ENCODE data around the gene NUDT4. TPM values are rescaled to one million over a fixed set of nuclear protein-coding genes. Genes with fewer than 3 reads are reported as not detected.
"Not testable (repeated sequence)": the region's sequence is repeated elsewhere in the genome, so short reads cannot be mapped to it uniquely, and the experiment has no call there.

Gene NUDT4
- polyA plus RNA-seq, 2 of the 4 experiments (the other 2 are of a cell fraction): 19.6 to 41.0 TPM

- DNase-seq (ENCODE audit: low read depth in 1 of 2, low spot score in 1 of 2); ATAC-seq; H3K4me2 ChIP-seq; H3K4me3 ChIP-seq; POLR2A ChIA-PET; H3K27ac ChIP-seq; H3K4me1 ChIP-seq; H3K9me3 ChIP-seq; FAIRE-seq: not testable (repeated sequence)
- CTCF ChIA-PET: interaction anchor here (0.6 to 2.0 kb wide), 6 partner anchors 9 to 1464 kb away, joined by 3 to 9 read pairs (median 3); no protein-coding TSS in a partner anchor
- 87% methylated on average over 6 of the region's 6 CpGs for WGBS (ENCODE audit: missing lambda C conversion rate)
Measured at GRCh38 chr12:93411060-93411459, 33.3 kb downstream of the NUDT4 start.

GRCh38 chr12:93412396-93412795 lies 34.7 kb downstream of the NUDT4 start:
- CTCF ChIA-PET: interaction anchor here (2.6 to 3.3 kb wide), 2 partner anchors 16 to 425 kb away, joined by 14 to 21 read pairs; no protein-coding TSS in a partner anchor
- H3K4me2 ChIP-seq; H3K4me1 ChIP-seq; H3K27ac ChIP-seq; POLR2A ChIA-PET; H3K9me3 ChIP-seq; ATAC-seq; FAIRE-seq; H3K4me3 ChIP-seq; DNase-seq (ENCODE audit: low read depth in 1 of 2, low spot score in 1 of 2): not testable (repeated sequence)
- WGBS (ENCODE audit: missing lambda C conversion rate): 92% methylated on average over 8 of the region's 8 CpGs

- Histone ChIP-seq H3K4me2 (no peak overlapping the region), H3K27ac (no peak overlapping the region), H3K4me1 (no peaks in the 10 kb centered on the region), H3K4me3 (no peak overlapping the region), H3K9me3 (no peaks in the 10 kb centered on the region)
- no peak for DNase-seq (ENCODE audit: low read depth in 1 of 2, low spot score in 1 of 2)
- no peak for TF ChIP-seq JUNB (IDR thresholded peaks at IDR 0.05)
- TF ChIP-seq SMC3 (IDR thresholded peaks at IDR 0.05): no peak
- TF ChIP-seq HES2 (IDR thresholded peaks at IDR 0.05): no peak
- TF ChIP-seq PBX3 (IDR thresholded peaks at IDR 0.05): no peak
- TF ChIP-seq FOSL2 (IDR thresholded peaks at IDR 0.05): no peak
- no peak for TF ChIP-seq FOSL2 (CRISPR knock-in tag; IDR thresholded peaks at IDR 0.05)
- TF ChIP-seq TFCP2L1 (CRISPR knock-in tag; IDR thresholded peaks at IDR 0.05): no peak
- TF ChIP-seq BCL3 (IDR thresholded peaks at IDR 0.05): no peak
- no peak for TF ChIP-seq RNF2 (IDR thresholded peaks at IDR 0.05; ENCODE audit: borderline replicate concordance, low read depth)
- TF ChIP-seq HDAC2 (IDR thresholded peaks at IDR 0.05): no peak
- TF ChIP-seq ZSCAN20 (CRISPR knock-in tag; IDR thresholded peaks at IDR 0.05): no peak
- TF ChIP-seq POLR2A (IDR thresholded peaks at IDR 0.05; ENCODE audit: low read length): no peak
- TF ChIP-seq KDM5A (IDR thresholded peaks at IDR 0.05): no peak
- TF ChIP-seq BHLHE40 (IDR thresholded peaks at IDR 0.05; ENCODE audit: low read depth, low read length): no peak
- no peak for TF ChIP-seq MAX (IDR thresholded peaks at IDR 0.05)
- WGBS (ENCODE audit: missing lambda C conversion rate): 95% methylated on average over 3 of the region's 3 CpGs
- no peak; a peak in 1 of 6 replicates for ATAC-seq
- FAIRE-seq: no peak
- ChIA-PET POLR2A (no interaction called here), CTCF (interaction anchor here (1.2 to 3.3 kb wide), 3 partner anchors 10 to 426 kb away, joined by 3 to 21 read pairs (median 14); no protein-coding TSS in a partner anchor)
Measured at GRCh38 chr12:93413064-93413463, 35.3 kb downstream of the NUDT4 start.

- Histone ChIP-seq H3K9me3 (no peaks in the 10 kb centered on the region), H3K4me2 (no peak overlapping the region), H3K27ac (no peak overlapping the region), H3K4me3 (no peak overlapping the region), H3K4me1 (peaks cover 8% of the 10 kb centered on the region; the same call in 2 of the 3 replicates)
- ChIA-PET CTCF (interaction anchor here (0.9 to 3.3 kb wide), 4 partner anchors 13 to 630 kb away, joined by 3 to 21 read pairs (median 7); no protein-coding TSS in a partner anchor), POLR2A (no interaction called here)
- FAIRE-seq: no peak
- no peak for ATAC-seq
- WGBS (ENCODE audit: missing lambda C conversion rate): 89% methylated on average over 3 of the region's 3 CpGs
- DNase-seq (ENCODE audit: low read depth in 1 of 2, low spot score in 1 of 2): no peak
- no peak for TF ChIP-seq CBX2 (IDR thresholded peaks at IDR 0.05; ENCODE audit: borderline replicate concordance, low read depth)
- no peak for TF ChIP-seq SMC3 (IDR thresholded peaks at IDR 0.05)
- no peak for TF ChIP-seq FOSL2 (IDR thresholded peaks at IDR 0.05)
- no peak for TF ChIP-seq FOSL2 (CRISPR knock-in tag; IDR thresholded peaks at IDR 0.05)
- no peak for TF ChIP-seq JUN (IDR thresholded peaks at IDR 0.05)
- no peak for TF ChIP-seq ESRRA (IDR thresholded peaks at IDR 0.05; ENCODE audit: borderline replicate concordance, low read length)
- TF ChIP-seq PBX3 (IDR thresholded peaks at IDR 0.05): no peak
- TF ChIP-seq KDM1A (IDR thresholded peaks at IDR 0.05; ENCODE audit: low read depth): no peak
- no peak for TF ChIP-seq TFCP2L1 (CRISPR knock-in tag; IDR thresholded peaks at IDR 0.05)
- no peak for TF ChIP-seq ATOH8 (CRISPR knock-in tag; IDR thresholded peaks at IDR 0.05; ENCODE audit: low read depth)
- TF ChIP-seq FOSB (CRISPR knock-in tag; IDR thresholded peaks at IDR 0.05): no peak
- TF ChIP-seq FOXS1 (CRISPR knock-in tag; IDR thresholded peaks at IDR 0.05): no peak
- TF ChIP-seq USF2 (IDR thresholded peaks at IDR 0.05): no peak
- TF ChIP-seq HOXB13 (CRISPR knock-in tag; IDR thresholded peaks at IDR 0.05; ENCODE audit: low read depth): no peak
- TF ChIP-seq RAD21 (conservative IDR thresholded peaks at IDR 0.05 in 1 of 2, IDR thresholded peaks at IDR 0.05 in 1 of 2): no peak
Measured at GRCh38 chr12:93415723-93416464, 38.2 kb downstream of the NUDT4 start.
